GM21360 (cell line): ENCODE measurements around the gene MAP7D3.
"Not testable (repeated sequence)": the region's sequence is repeated elsewhere in the genome, so short reads cannot be mapped to it uniquely, and the experiment has no call there.

ENCODE experiments used
- ATAC-seq: cut with Tn5 transposase; IDR thresholded peaks from one replicate; pipeline ENCODE4 v1.9.1; 2021; ENCODE audit warnings: mild to moderate bottlenecking, moderate library complexity; ENCODE audit not compliant: unreplicated experiment

MAP7D3 gene

GRCh38 chrX:136256026-136256425, 4.8 kb upstream of the MAP7D3 start:
- no peak for ATAC-seq

- no peak for ATAC-seq
These were observed 4.3 kb upstream of the MAP7D3 start for GRCh38 chrX:136255541-136255940.

GRCh38 chrX:136250191-136251040, 784 bp downstream of the MAP7D3 start:
- peak; percentile 30 for ATAC-seq

- no peak for ATAC-seq
These were observed 5.0 kb downstream of the MAP7D3 start for GRCh38 chrX:136246201-136246600.

GRCh38 chrX:136237849-136238248, 13.4 kb downstream of the MAP7D3 start:
- ATAC-seq, result not testable (repeated sequence)

- ATAC-seq, result no peak
These were observed 14.1 kb downstream of the MAP7D3 start for GRCh38 chrX:136237074-136237473.

GRCh38 chrX:136228839-136229207, 22.4 kb downstream of the MAP7D3 start:
- no peak for ATAC-seq

GRCh38 chrX:136227948-136228838, 23.0 kb downstream of the MAP7D3 start:
- no peak for ATAC-seq

- no peak for ATAC-seq
These were observed 24.1 kb downstream of the MAP7D3 start for GRCh38 chrX:136227074-136227473.

- ATAC-seq, result no peak
These were observed 29.2 kb downstream of the MAP7D3 start for GRCh38 chrX:136221851-136222513.

- no peak for ATAC-seq
These were observed 30.2 kb downstream of the MAP7D3 start for GRCh38 chrX:136220951-136221350.

- no peak for ATAC-seq
These were observed 30.7 kb downstream of the MAP7D3 start for GRCh38 chrX:136220540-136220939.

- ATAC-seq, result no peak
These were observed 31.3 kb downstream of the MAP7D3 start for GRCh38 chrX:136219893-136220292.

GRCh38 chrX:136215559-136215958, 35.6 kb downstream of the MAP7D3 start:
- no peak for ATAC-seq

- ATAC-seq, result no peak
These were observed 36.6 kb downstream of the MAP7D3 start for GRCh38 chrX:136214551-136214950.

- no peak for ATAC-seq
These were observed 38.6 kb downstream of the MAP7D3 start for GRCh38 chrX:136212557-136213111.

- ATAC-seq, result no peak
These were observed 39.2 kb downstream of the MAP7D3 start for GRCh38 chrX:136211766-136212556.

- ATAC-seq, result no peak
These were observed 40.4 kb downstream of the MAP7D3 start for GRCh38 chrX:136210806-136211205.

- ATAC-seq, result no peak
These were observed 41.0 kb downstream of the MAP7D3 start for GRCh38 chrX:136210243-136210642.

GRCh38 chrX:136209751-136210150, 41.4 kb downstream of the MAP7D3 start:
- ATAC-seq, result no peak
